Measurements from ENCODE around the gene HSD17B7.
A peak's percentile ranks its signal among the peaks of the same experiment; 100 is the strongest.
"Not testable (repeated sequence)": the region's sequence is repeated elsewhere in the genome, so short reads cannot be mapped to it uniquely, and the experiment has no call there.

HSD17B7 gene

DNA sequence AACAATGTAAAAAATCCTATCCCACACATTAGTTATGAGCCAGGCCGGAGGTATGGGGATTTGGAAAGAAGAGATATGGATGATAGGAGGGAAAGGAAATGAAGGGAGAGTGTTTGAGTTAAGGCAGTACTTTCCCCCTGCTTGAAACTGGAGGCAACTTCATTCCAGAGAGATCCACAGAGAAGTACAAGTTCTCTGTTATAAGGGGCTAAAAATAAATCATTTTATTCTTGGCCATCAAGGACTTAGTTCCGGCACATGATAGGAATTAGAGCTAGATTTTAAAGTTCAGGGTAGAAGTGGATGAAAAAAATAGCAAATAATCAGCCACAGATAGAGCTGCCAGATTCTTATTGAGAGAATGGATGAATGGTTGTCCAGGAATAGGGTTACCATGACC lies 27.6 kb downstream of the HSD17B7 start:
- not testable (repeated sequence) for DNase-seq

DNA sequence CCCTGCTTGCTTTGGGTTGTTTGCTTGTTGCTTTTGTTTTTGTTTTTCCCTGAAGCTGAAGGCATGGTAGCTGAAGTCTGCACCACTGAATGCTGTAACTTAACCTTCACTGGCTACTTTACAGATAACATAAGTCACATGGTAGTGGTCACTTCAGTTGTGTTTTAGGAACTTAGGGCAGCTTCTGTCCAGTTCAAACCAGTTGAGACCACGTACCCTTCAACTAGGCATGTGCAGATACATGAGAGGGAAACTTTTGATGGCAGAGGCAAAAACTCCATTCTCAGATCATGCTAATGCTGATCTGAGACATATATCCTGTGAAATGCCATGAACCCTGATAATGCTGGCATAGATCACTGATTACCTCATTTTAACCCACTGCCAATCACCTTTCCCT lies 28.2 kb downstream of the HSD17B7 start:
- DNase-seq, result not testable (repeated sequence)

DNA sequence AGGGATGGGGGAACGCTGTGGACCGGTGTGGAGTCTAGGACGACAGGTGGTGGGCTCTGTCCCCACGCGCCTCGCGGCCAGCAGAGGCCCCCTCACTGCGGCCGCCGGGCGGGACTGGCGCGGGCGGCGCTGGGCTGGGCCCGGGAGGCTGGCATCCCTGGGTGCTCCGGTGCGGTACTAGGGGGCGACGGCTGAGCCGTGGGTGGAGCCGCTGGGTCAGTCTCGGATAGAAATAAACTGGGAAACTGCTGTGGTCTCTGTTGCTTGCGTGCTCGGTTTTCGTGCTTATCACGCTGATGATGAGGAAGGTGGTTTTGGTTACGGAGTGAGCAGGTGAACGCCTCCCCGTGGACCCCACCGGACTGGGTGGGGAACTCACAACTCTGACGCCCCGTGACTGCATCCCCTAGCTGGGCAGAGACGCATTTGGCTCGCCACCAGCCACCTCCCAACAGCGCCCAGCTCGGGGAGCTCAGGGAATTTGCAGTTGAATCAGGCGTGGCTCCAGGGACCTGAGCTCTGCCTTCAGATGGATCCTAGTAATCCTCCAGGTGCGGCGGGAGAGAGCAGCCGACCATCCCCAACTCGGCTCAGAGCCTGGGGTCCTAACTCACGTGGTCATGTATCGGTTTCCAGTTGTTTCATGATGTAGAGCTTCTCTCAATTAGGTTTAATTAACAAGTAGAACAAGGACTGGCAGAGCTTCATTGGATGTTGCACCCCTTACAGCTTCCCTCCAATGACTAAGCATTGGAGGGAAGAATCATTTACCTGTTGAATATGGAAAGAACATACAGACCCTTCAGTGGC lies 32.1 kb downstream of the HSD17B7 start:
- DNase-seq, result peak; percentile 34

DNA sequence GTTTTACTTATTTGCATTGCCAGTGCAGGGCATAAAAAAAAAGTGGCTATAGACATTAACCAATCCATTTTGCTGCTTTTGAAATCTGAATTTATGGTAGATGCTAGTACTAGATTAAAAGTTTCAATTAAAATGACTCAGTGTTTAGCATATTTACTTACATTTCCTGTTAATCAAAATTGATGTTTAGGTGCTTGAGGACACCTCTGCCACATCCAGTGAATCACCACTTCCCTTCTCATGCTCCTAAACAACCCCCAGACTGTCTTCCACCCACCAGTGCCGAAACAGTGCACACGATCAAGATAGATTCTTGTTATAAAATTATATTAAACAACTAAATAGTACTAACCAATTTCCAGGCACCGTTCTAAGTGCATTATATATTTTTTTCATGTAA lies 32.7 kb downstream of the HSD17B7 start:
- DNase-seq, result no peak

DNA sequence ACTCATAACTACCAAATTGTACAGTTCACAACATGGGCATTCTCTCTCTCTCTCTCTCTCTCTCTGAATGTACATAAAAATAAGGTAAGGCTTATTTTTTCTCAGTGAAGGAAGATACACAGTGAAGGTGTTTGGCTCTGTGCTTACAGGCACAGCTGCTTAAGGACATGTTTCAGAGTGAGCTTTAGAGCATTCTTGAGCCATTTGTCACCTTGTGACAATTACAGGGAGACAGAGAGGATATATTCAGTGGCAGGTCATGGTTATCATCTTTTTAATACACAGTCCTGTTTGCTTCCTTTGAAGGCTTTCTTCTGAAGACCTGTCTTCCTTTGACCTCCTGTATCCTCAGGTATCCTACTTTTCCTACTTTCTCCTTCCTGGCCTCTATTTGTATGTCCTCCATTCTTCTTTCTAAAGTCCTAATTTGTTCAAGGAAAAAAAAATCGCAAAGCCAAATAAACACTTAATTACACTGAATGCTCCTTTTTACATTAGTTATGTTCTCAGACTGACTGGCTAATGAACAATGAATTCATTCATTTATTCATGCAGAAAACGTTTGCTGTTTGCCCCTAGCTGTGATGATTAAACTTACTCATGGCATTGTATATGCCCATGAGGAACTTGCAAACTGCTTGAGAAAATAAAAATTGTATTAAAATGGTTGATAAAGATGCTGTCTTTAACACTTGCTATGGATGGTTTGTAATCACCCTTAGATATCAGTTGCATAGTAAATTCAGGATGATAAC lies 33.4 kb downstream of the HSD17B7 start:
- no peak for DNase-seq

DNA sequence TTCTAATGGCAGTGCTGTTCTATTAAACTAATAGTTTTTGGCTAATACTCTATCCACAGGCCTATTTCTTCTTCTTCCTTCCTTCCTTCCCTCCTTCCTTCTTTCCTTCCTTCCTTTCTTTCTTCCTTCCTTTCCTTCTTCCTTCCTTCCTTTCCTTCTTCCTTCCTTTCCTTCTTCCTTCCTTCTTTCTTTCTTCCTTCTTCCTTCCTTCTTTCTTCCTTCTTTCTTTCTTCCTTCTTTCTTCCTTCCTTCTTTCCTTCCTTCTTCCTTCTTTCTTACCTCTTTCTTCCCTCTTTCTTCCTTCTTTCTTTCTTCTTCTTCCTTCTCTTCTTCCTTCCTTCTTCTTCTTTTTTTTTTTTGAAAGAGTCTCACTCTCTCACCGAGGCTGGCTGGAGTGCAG lies 38.8 kb downstream of the HSD17B7 start:
- no peak for DNase-seq

DNA sequence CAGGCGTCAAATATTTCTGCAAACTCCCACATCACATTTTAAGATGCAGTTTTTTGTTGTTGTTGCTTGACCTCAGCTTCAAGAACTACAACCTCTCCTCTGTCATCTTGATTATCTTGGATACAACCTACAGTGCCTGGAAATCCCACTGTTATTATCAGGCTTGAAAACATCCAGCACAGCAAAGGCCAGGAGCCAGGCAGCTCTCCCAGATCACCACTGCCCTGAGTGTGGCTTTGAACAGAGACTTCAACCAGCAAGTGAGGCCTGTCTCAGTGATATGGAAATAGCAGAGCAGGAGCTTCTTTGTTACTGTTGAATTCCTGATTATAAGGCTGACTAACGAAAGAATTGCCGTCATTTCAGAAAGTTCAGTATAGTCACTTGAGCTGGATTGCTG lies 42.0 kb downstream of the HSD17B7 start:
- DNase-seq, result no peak

DNA sequence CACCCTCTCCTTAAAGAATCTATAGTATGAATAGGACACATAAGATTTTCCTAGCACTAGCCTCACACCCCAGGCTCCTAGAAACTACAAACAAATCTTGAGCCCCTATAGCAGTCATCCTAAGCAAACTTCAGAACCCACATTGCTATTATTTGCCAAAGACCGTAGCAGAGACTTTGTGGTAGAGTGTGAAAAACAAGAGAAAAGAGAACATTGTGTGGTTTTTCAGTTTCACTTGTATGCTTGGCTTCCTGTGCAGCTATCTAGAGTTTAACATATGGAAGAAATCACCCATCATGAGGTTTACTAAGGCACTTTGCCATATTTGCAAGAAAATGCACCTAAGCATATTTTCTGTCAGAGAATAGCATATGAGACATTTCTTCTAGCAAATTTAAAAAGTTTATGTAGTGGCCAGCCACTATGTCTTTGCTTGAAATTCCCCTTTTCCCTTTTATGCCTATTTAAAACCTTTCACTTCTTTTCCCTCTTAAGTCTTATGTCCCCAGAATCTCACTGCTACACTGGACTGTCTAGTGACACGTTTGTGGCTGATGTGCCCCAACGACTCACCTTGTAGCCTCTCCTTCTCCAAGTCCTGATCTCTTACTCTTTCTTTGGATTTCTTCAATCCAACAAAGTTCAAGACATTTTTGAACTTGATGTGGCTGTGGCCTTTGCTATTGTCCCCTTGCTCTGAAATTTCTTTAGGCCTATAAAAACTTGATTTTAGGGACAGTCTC lies 44.8 kb downstream of the HSD17B7 start:
- no peak for DNase-seq

DNA sequence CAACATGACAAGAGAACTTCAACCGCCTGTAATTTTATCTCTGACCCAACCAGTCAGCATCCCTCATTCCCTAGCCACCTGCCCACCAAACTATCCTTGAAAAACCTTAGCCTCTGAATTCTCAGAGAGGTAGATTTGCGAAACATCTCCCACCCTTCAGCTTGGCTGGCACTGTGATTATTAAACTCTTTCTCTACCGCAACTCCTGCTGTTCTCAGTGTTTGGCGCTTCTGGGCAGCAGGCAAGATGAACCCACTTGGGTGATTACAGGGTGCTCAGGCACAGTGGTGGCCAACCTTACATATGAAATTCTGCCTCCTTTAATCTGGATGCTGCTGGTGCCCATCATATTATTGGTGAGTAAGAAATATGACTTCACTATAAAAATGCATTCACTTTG lies 48.4 kb downstream of the HSD17B7 start:
- DNase-seq, result no peak

DNA sequence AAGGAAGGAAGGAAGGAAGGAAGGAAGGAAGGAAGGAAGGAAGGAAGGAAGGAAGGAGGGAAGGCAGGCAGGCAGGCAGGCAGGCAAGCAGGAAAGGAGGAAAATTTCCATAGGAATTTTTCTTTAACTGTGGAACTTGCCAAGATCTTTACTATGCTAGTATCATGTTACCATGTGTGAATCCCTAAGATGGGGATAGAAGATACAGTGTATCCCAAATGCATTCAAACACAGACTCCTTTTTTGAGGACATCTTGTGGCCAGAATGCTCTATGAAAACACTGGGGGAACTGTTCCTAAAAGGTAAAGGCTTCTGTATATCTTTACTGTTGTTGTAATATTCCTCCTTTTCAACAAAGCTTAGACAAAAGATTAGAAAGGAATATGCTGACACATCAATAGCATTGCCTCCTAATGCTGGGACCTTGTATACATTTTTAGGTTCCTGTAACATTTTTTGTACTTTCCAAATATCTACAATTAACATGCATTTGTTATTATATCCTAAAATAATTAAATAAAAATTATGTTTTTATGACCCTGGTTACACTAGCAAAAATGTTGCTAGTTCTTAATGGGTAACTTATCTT lies 49.8 kb downstream of the HSD17B7 start:
- no peak for DNase-seq

DNA sequence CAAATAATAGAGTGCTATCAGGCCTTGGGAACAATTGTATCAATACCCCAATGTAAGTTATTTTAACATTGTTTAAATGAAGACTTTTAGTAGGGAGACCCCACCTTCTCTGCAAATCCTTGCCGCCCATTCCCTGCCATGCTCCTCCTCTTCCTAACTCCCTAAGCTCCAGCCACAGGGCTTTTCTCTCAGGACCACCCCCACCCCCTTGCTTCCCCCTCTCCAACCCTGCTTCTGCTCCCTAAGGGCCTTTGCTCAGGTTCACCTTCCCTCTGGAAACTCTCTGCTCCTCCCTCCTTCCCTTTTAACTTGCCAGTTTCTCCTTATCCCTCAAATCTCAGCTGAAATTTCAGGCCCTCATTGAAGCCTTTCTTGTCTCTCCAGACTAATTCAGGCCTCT lies 53.7 kb downstream of the HSD17B7 start:
- no peak for DNase-seq

DNA sequence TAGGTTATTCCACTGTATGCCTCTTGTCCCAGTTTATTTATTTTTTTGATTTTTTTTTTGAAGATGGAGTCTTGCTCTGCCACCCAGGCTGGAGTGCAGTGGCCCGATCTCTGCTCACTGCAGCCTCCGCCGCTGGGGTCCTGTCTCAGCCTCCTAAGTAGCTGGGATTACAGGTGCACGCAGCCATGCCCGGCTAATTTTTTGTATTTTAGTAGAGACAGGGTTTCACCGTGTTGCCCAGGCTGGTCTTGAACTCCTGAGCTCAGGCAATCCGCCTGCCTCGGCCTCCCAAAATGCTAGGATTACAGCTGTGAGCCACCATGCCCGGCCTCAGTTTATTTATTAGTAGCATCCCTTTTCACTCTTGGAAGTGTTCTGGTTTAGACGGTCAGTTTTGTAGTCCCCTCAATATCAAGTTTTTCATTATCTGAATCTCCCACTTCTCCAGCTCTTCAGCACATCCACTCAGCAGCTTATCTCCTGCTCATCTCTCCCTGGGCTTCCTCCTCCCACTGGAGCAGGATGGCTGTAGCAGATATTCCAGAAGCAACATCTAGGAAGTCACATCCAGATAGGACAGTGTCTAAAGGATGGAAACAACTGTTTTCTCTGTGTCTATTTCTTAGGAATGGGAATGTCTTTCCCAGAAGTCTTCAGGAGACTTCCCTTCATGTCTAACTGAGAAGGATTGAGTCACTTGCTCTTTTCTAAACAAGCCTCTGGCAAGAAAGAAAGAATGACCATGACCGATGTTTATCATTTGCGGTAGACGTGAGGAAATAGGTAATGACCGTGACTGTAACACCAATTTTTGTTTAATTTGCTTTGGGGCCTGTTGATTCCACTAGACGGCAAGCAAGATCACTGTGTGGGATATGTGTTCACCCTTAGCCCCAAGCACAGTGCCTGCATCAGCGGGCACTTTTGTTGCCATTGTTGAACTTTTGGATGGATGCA lies 56.0 kb downstream of the HSD17B7 start:
- no peak for DNase-seq

DNA sequence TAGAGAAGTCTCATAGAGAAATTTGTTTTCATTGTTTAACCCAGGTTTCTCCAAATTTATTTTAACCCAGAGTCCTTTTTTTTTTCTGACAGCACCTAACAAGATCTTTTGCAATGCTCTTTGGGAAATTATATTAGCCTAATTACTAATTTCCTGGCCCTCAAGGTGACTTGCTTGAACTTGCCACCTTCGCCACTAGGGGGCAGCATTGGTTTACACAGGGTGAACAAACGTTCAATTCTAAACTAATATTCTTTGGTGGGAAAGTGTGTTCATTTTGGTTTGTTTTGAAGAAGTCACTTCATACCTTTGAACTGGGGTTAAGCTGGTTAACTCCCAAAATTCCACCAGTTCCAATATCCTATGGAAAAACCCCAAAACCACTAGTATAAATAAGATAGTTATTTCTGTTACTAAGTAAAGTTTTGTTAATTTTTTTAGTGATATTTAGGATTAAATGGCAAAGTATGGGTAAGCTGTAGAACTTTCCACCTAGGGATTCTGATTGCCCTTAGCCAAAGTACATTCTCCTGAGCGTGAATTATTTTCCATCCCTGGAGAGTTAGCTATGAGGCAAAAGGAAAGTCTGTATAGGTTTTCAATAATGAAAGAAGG lies 57.4 kb downstream of the HSD17B7 start:
- DNase-seq, result no peak

DNA sequence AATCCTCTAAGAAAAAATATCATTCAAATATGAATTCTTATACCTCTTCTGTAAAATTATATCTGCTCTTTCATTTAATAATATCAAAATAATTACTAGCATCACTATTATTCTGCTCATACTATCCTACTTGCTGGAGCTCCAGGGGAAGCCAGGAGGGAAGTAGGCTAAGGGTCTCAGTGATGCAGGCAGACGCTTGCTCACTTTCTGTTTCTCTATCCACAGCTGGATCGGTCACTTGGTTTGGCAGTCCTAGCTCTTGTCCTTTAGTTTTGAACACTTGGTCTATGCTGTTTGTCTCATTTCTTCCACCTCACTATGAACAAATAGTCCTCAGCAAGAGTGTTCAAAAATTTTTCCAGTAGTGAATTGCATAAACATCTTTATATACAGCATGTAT lies 59.2 kb downstream of the HSD17B7 start:
- DNase-seq, result no peak

DNA sequence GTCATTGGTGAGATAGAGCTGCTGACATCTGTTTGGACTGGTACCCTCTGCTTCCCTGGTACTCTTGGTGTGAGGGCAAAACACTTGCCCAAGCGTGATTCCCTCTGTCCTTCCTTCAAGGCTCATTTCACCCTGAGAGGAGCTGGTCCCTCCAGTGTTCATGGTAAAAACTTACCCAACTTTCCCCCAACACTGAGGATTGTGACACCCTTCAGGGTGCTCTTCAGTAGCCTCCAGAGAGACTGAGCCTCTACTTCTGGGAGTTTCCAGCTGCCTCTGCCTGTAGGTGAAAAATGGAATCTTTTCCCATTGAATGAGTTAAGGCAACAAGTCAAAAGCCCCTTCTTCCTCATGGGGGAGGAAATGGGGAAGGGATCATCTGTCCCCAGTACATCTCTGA lies 60.8 kb downstream of the HSD17B7 start:
- DNase-seq, result no peak

DNA sequence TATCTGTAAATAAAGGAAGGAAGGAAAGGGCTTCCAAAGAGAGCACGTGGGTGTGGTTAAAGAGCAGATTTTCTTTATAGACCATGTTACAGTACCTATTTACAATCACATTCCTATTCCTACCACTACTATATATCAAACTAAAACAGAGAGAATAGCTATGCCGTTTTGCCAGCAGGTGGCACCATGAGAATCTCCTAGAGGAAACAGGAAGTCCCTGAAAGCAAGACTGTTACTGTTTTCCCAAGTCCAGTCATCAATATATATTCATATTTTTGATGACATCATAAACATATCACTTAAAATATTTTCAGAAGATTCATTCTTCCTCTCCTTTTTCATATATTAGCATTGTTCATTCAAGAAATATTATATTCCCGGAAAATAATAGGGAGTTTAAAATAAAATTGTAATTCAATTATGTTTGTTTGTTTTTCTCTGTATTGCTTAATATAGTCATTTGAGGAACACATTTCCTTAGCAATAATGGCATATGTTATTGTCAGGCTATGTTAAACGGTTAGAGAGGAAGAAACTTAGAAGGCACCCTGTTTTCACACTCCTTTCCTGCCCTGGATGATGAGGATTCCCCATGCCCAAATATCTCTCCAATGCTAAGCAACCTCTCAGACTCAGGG lies 63.9 kb downstream of the HSD17B7 start:
- no peak for DNase-seq

DNA sequence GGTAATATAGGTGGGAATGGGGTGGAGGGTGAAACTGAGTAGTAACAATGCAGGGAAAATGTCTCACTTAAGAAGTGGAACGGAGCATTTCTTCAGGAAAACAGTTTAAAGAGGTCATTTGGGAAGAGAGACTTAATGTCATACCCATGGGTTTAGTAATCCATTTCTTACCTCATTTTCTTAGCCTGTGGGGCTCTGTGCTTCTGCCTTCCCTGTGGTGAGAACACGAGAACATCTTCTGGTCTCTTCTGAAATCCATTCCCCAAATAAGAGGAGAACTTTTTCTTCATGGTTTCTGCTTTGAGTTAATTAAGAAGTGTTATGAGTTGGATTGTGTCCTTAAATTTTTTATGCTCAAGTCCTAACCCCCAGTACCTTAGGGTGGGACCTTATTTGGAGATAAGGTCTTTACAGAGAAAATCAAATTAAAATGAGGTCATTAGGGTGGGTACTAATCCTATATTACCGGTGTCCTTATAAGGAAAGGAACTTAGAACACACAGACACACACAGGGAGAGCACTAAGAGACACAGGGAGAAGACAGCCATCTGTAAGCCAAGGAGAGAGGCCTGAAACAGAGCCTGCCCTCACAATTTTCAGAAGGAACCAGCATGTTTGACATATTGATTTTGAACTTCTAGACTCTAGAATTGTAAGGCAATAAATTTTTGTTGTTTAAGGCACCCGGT lies 65.1 kb downstream of the HSD17B7 start:
- DNase-seq, result no peak

DNA sequence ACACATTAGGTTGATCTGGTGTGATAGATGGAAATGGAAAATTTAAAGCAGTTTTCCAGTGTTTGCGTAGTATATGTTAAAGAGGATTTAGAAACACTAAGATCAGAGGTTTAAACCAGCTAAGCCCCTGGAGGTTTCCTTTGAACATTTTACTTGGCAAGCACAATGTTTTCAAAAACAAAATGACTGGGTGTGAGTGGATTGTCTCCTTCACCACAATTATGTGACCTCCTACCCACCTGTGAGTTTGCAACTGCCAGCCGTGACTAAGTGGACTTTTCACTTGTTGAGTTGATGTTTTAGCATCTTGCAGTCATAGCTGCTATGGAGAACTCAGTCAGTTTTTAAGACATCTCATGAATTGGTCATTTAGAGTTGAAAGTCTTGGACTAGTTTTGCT lies 65.8 kb downstream of the HSD17B7 start:
- no peak for DNase-seq

DNA sequence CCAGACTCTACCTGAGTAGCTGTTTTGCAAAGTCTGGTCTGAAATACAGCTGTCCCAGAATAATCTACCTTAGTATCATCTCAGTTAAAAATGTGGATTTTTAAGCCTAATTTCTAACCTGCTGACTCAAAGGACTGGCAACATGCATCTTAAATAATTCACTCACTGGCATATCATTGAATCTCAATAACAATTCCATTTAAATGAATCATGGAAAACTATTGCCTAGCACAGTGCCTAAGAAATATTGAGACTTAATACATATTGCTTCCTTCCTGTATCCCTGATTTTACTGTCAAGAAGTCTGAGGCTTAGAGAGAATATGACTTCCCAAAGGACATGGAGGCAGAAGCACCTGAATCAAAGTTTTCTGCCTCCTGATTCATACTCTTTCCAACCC lies 67.3 kb downstream of the HSD17B7 start:
- DNase-seq, result no peak

DNA sequence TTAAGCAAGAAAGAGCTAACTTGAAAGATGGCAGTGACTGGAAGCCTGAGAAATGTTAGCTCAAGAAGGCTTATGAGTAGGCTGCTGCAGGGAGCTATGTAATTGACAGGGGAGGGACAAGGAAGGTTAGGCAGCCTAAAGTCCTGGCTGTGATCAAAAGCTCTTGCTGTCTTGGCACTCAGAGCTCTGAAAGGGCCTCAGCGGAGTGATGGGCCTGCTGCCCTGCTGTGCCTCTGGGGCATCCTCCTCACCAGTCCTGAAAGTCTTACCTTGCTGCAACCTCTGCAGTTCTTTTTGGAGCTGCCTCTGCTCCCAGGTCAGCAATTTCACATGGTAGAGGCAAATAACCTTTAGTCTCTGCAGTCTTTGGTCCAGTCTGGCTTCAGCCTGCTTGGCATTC lies 68.7 kb downstream of the HSD17B7 start:
- no peak for DNase-seq

DNA sequence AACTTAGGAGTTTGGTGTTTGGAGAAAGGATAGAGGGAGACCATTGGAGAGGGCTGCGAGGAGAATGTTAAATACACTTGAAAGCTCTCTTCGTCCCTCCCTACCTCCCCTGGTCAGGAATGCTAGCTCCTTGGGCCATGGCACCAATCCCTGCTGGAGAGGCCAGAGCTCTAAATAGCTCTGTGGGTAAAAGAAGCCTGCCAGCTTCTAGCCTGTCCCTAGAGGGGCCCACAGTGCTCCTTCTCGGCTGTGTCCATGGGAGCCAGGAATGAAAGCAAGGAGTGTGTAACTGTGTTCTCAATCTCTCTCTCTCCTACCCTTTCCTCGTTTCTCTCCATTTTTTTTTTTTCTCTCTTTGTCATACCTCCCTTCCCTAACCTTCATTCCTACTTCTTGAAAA lies 70.6 kb downstream of the HSD17B7 start, which contains the start of gene CCDC190:
TSS of gene CCDC190 (minus strand) at position 75 of the 400 bp plus-strand sequence. CDS start 1,529 bp downstream, outside the sequence.
- no peak for DNase-seq

Measured in 8988T (cell line).